B cell (primary cell): ENCODE measurements around the gene TRIM56.

Source experiments
- EZH2 ChIP-seq: IDR thresholded peaks from 2 replicates; pipeline ENCODE4 v1.6.1; 2012; ENCODE audit warnings: borderline replicate concordance, low read depth, mild to moderate bottlenecking, moderate library complexity, low read length; ENCODE audit not compliant: insufficient read depth, poor library complexity, severe bottlenecking
- TF ChIP-seq, protein P1 (sequence below): fragments of 200-600 bp; IDR thresholded peaks from one replicate; pipeline ENCODE4 v1.8.0; 2022; ENCODE audit warnings: antibody characterized with exemption, mild to moderate bottlenecking

DNA sequence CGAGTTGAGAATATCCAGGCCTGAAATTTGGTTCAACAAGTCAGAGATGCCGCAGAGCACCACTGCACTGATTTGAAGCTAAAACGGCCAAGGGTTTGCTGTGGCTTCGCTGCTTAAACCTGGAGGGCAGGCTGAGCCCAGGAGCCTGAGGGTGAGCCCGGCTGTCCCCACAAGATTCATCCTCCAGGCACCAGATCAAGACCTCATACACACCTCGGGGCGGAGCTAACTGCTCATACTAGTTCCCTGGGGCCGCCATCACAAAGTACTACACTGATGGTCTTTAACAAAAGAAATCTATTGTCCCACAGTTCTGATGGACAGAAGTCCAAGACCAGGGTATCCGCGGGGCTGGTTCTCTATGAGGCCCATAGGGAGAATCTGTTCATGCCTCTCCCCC is 16.9 kb upstream of the TRIM56 start:
- TF ChIP-seq, protein P1, sequence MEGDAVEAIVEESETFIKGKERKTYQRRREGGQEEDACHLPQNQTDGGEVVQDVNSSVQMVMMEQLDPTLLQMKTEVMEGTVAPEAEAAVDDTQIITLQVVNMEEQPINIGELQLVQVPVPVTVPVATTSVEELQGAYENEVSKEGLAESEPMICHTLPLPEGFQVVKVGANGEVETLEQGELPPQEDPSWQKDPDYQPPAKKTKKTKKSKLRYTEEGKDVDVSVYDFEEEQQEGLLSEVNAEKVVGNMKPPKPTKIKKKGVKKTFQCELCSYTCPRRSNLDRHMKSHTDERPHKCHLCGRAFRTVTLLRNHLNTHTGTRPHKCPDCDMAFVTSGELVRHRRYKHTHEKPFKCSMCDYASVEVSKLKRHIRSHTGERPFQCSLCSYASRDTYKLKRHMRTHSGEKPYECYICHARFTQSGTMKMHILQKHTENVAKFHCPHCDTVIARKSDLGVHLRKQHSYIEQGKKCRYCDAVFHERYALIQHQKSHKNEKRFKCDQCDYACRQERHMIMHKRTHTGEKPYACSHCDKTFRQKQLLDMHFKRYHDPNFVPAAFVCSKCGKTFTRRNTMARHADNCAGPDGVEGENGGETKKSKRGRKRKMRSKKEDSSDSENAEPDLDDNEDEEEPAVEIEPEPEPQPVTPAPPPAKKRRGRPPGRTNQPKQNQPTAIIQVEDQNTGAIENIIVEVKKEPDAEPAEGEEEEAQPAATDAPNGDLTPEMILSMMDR, result no peak
- TF ChIP-seq EZH2, result no peak
